ENCODE measurements around the gene CYP11A1.

Gene CYP11A1

GRCh38 chr15:74347757-74348250, 19.6 kb downstream of the CYP11A1 start:
- H3K9me3 ChIP-seq (ENCODE audit: control insufficient read depth, low read length), result no peaks in the 10 kb centered on the region
- no peak overlapping the region for H3K4me2 ChIP-seq (ENCODE audit: low read length)
- no peaks in the 10 kb centered on the region for H3K79me2 ChIP-seq
- H3K27me3 ChIP-seq (ENCODE audit: control insufficient read depth, insufficient read depth, low read length), result no peaks in the 10 kb centered on the region
- no peak overlapping the region for H3K4me3 ChIP-seq (ENCODE audit: low read depth, low read length)
- H3K36me3 ChIP-seq (ENCODE audit: control insufficient read depth, insufficient read depth, low read length), result no peaks in the 10 kb centered on the region
- no peak overlapping the region for H2AFZ ChIP-seq
- H3K9ac ChIP-seq, result no peak overlapping the region
- no peak overlapping the region for H3K27ac ChIP-seq
- H3K4me1 ChIP-seq, result no peaks in the 10 kb centered on the region
- TF ChIP-seq CTCF (IDR thresholded peaks at IDR 0.05), result no peak

GRCh38 chr15:74345051-74345450, 22.4 kb downstream of the CYP11A1 start:
- no peak overlapping the region for H3K4me3 ChIP-seq (ENCODE audit: low read depth, low read length)
- no peaks in the 10 kb centered on the region for H3K79me2 ChIP-seq
- no peak overlapping the region for H3K27ac ChIP-seq
- no peak overlapping the region for H2AFZ ChIP-seq
- H3K4me2 ChIP-seq (ENCODE audit: low read length), result no peak overlapping the region
- H3K27me3 ChIP-seq (ENCODE audit: control insufficient read depth, insufficient read depth, low read length), result no peaks in the 10 kb centered on the region
- no peak for TF ChIP-seq CTCF (IDR thresholded peaks at IDR 0.05)
- no peaks in the 10 kb centered on the region for H3K9me3 ChIP-seq (ENCODE audit: control insufficient read depth, low read length)
- H3K4me1 ChIP-seq, result no peaks in the 10 kb centered on the region
- H3K36me3 ChIP-seq (ENCODE audit: control insufficient read depth, insufficient read depth, low read length), result no peaks in the 10 kb centered on the region
- H3K9ac ChIP-seq, result no peak overlapping the region

- Histone ChIP-seq H3K79me2 (no peaks in the 10 kb centered on the region), H3K9ac (no peak overlapping the region), H3K27me3 (ENCODE audit: control insufficient read depth, insufficient read depth, low read length) (no peaks in the 10 kb centered on the region), H3K4me2 (ENCODE audit: low read length) (no peak overlapping the region), H3K36me3 (ENCODE audit: control insufficient read depth, insufficient read depth, low read length) (no peaks in the 10 kb centered on the region), H3K27ac (no peak overlapping the region), H3K9me3 (ENCODE audit: control insufficient read depth, low read length) (no peaks in the 10 kb centered on the region), H3K4me3 (ENCODE audit: low read depth, low read length) (no peak overlapping the region), H2AFZ (no peak overlapping the region), H3K4me1 (no peaks in the 10 kb centered on the region)
- no peak for TF ChIP-seq CTCF (IDR thresholded peaks at IDR 0.05)
Measured at GRCh38 chr15:74343797-74344127, 23.7 kb downstream of the CYP11A1 start.

GRCh38 chr15:74343127-74343796, 24.2 kb downstream of the CYP11A1 start:
- no peaks in the 10 kb centered on the region for H3K9me3 ChIP-seq (ENCODE audit: control insufficient read depth, low read length)
- no peak overlapping the region for H3K27ac ChIP-seq
- TF ChIP-seq CTCF (IDR thresholded peaks at IDR 0.05), result no peak
- H3K36me3 ChIP-seq (ENCODE audit: control insufficient read depth, insufficient read depth, low read length), result no peaks in the 10 kb centered on the region
- H3K4me1 ChIP-seq, result no peaks in the 10 kb centered on the region
- H3K4me3 ChIP-seq (ENCODE audit: low read depth, low read length), result no peak overlapping the region
- H3K79me2 ChIP-seq, result no peaks in the 10 kb centered on the region
- H3K4me2 ChIP-seq (ENCODE audit: low read length), result no peak overlapping the region
- H3K27me3 ChIP-seq (ENCODE audit: control insufficient read depth, insufficient read depth, low read length), result no peaks in the 10 kb centered on the region
- no peak overlapping the region for H3K9ac ChIP-seq
- H2AFZ ChIP-seq, result no peak overlapping the region

- no peaks in the 10 kb centered on the region for H3K4me1 ChIP-seq
- H3K27ac ChIP-seq, result no peak overlapping the region
- no peaks in the 10 kb centered on the region for H3K36me3 ChIP-seq (ENCODE audit: control insufficient read depth, insufficient read depth, low read length)
- no peak overlapping the region for H3K4me2 ChIP-seq (ENCODE audit: low read length)
- H3K27me3 ChIP-seq (ENCODE audit: control insufficient read depth, insufficient read depth, low read length), result no peaks in the 10 kb centered on the region
- H3K4me3 ChIP-seq (ENCODE audit: low read depth, low read length), result no peak overlapping the region
- TF ChIP-seq CTCF (IDR thresholded peaks at IDR 0.05), result no peak
- H3K9me3 ChIP-seq (ENCODE audit: control insufficient read depth, low read length), result no peaks in the 10 kb centered on the region
- no peak overlapping the region for H3K9ac ChIP-seq
- H2AFZ ChIP-seq, result no peak overlapping the region
- H3K79me2 ChIP-seq, result no peaks in the 10 kb centered on the region
Measured at GRCh38 chr15:74340150-74340549, 27.3 kb downstream of the CYP11A1 start.
